SK-N-SH treated with all-trans-retinoic acid at 6 μM for 48 hours (cell line): ENCODE results near the gene CLEC2D.
A peak's percentile ranks its signal among the peaks of the same experiment; 100 is the strongest.

Experiments
- ATAC-seq: fragments of 200-7000 bp; cut with Tn5 transposase; 3 replicates; pipeline ENCODE4 v1.9.1; 2020; ENCODE audit warnings: mild to moderate bottlenecking, moderate library complexity
- ARNTL ChIP-seq: fragments of 450-650 bp; formaldehyde crosslinking; IDR thresholded peaks from 2 replicates; pipeline ENCODE4 v1.5.0; 2020; ENCODE audit warnings: low read depth, mild to moderate bottlenecking, moderate library complexity, borderline replicate concordance
- BACH2 ChIP-seq: fragments of 250-450 bp; sonication (Bioruptor Pico); IDR thresholded peaks from 2 replicates; pipeline ENCODE4 v1.9.0; 2021; ENCODE audit warnings: mild to moderate bottlenecking, borderline replicate concordance
- CREB5 ChIP-seq: fragments of 250-450 bp; sonication (Bioruptor Pico); IDR thresholded peaks from 2 replicates; pipeline ENCODE4 v1.5.1; 2020; ENCODE audit warnings: low read depth, mild to moderate bottlenecking, moderate library complexity
- CSDC2 ChIP-seq: fragments of 250-450 bp; sonication (Bioruptor Pico); IDR thresholded peaks from 2 replicates; pipeline ENCODE4 v1.5.0; 2020; ENCODE audit warnings: mild to moderate bottlenecking, moderate library complexity
- CSRNP3 ChIP-seq: fragments of 250-450 bp; sonication (Bioruptor Pico); IDR thresholded peaks from 2 replicates; pipeline ENCODE4 v1.5.1; 2021; ENCODE audit warnings: mild to moderate bottlenecking, moderate library complexity
- ESRRG ChIP-seq: fragments of 250-450 bp; sonication (Bioruptor Pico); IDR thresholded peaks from 2 replicates; pipeline ENCODE4 v1.6.1; 2021; ENCODE audit warnings: mild to moderate bottlenecking
- GLIS3 ChIP-seq: fragments of 250-450 bp; sonication (Bioruptor Pico); IDR thresholded peaks from 2 replicates; pipeline ENCODE4 v1.5.0; 2020; ENCODE audit warnings: mild to moderate bottlenecking, moderate library complexity
- ISL1 ChIP-seq: fragments of 250-450 bp; sonication (Bioruptor Pico); IDR thresholded peaks from 2 replicates; pipeline ENCODE4 v2.1.2; 2022; ENCODE audit warnings: mild to moderate bottlenecking, moderate library complexity
- OSR1 ChIP-seq: fragments of 250-450 bp; sonication (Bioruptor Pico); IDR thresholded peaks from 2 replicates; pipeline ENCODE4 v1.8.0; 2022; ENCODE audit warnings: moderate library complexity, mild to moderate bottlenecking, inconsistent platforms
- POU6F1 ChIP-seq: fragments of 250-450 bp; sonication (Bioruptor Pico); IDR thresholded peaks from 2 replicates; pipeline ENCODE4 v1.8.0; 2021; ENCODE audit warnings: low read depth, mild to moderate bottlenecking, moderate library complexity, borderline replicate concordance
- PPARA ChIP-seq: fragments of 250-450 bp; sonication (Bioruptor Pico); IDR thresholded peaks from 2 replicates; pipeline ENCODE4 v1.5.0; 2020; ENCODE audit warnings: mild to moderate bottlenecking, borderline replicate concordance
- RARB ChIP-seq: fragments of 250-450 bp; sonication (Bioruptor Pico); IDR thresholded peaks from 2 replicates; pipeline ENCODE4 v1.8.0; 2021; ENCODE audit warnings: mild to moderate bottlenecking, moderate library complexity
- TCF4 ChIP-seq: fragments of 250-450 bp; sonication (Bioruptor Pico); IDR thresholded peaks from 2 replicates; pipeline ENCODE4 v1.8.0; 2021; ENCODE audit warnings: mild to moderate bottlenecking, moderate library complexity, borderline replicate concordance
- TOX ChIP-seq: fragments of 250-450 bp; sonication (Bioruptor Pico); IDR thresholded peaks from 2 replicates; pipeline ENCODE4 v1.8.0; 2021; ENCODE audit warnings: mild to moderate bottlenecking, moderate library complexity, borderline replicate concordance
- TSHZ2 ChIP-seq: fragments of 250-450 bp; sonication (Bioruptor Pico); IDR thresholded peaks from 2 replicates; pipeline ENCODE4 v1.5.0; 2020; ENCODE audit warnings: mild to moderate bottlenecking, moderate library complexity
- ZFP3 ChIP-seq: fragments of 250-450 bp; sonication (Bioruptor Pico); IDR thresholded peaks from 2 replicates; pipeline ENCODE4 v1.5.0; 2020; ENCODE audit warnings: mild to moderate bottlenecking, moderate library complexity
- ZFP30 ChIP-seq: fragments of 450-650 bp; formaldehyde crosslinking; IDR thresholded peaks from 2 replicates; pipeline ENCODE4 v1.5.0; 2022; ENCODE audit warnings: mild to moderate bottlenecking, moderate library complexity
- ZNF565 ChIP-seq: fragments of 450-650 bp; formaldehyde crosslinking; conservative IDR thresholded peaks from 2 replicates; pipeline ENCODE4 v1.5.0; 2020; ENCODE audit warnings: low read depth, mild to moderate bottlenecking, moderate library complexity
- ZNF8 ChIP-seq: fragments of 450-650 bp; formaldehyde crosslinking; IDR thresholded peaks from 2 replicates; pipeline ENCODE4 v1.5.0; 2020; ENCODE audit warnings: mild to moderate bottlenecking, moderate library complexity

Gene CLEC2D

GRCh38 chr12:9626821-9627220 lies 42.7 kb upstream of the CLEC2D start:
- TF ChIP-seq RARB (CRISPR knock-in tag) (no peak), BACH2 (CRISPR knock-in tag) (no peak), OSR1 (CRISPR knock-in tag) (no peak), ZNF8 (CRISPR knock-in tag) (no peak), ESRRG (no peak), CSDC2 (CRISPR knock-in tag) (no peak), CREB5 (CRISPR knock-in tag) (no peak), ZFP30 (CRISPR knock-in tag) (no peak), PPARA (CRISPR knock-in tag) (no peak), ZNF565 (no peak), ARNTL (CRISPR knock-in tag) (no peak), TSHZ2 (CRISPR knock-in tag) (no peak), ZFP3 (CRISPR knock-in tag) (no peak), POU6F1 (no peak), GLIS3 (CRISPR knock-in tag) (no peak), ISL1 (CRISPR knock-in tag) (no peak)
- ATAC-seq, result no peak

- TF ChIP-seq OSR1 (CRISPR knock-in tag) (no peak), TOX (CRISPR knock-in tag) (no peak)
- ATAC-seq, result no peak
These were observed 36.7 kb upstream of the CLEC2D start for GRCh38 chr12:9632766-9633165.

GRCh38 chr12:9634177-9634803 lies 35.2 kb upstream of the CLEC2D start:
- TF ChIP-seq GLIS3 (CRISPR knock-in tag) (no peak), TSHZ2 (CRISPR knock-in tag) (no peak), POU6F1 (no peak), CSRNP3 (CRISPR knock-in tag) (no peak), ARNTL (CRISPR knock-in tag) (no peak), TCF4 (CRISPR knock-in tag) (no peak), ZFP30 (CRISPR knock-in tag) (no peak)
- ATAC-seq, result peak; percentile 82
